ENCODE results near the gene NR6A1. TPM values are rescaled to one million over a fixed set of nuclear protein-coding genes. Genes with fewer than 3 reads are reported as not detected.

NR6A1 gene
- polyA plus RNA-seq, 1 donor from 2014 or later: 4.3 TPM

DNA sequence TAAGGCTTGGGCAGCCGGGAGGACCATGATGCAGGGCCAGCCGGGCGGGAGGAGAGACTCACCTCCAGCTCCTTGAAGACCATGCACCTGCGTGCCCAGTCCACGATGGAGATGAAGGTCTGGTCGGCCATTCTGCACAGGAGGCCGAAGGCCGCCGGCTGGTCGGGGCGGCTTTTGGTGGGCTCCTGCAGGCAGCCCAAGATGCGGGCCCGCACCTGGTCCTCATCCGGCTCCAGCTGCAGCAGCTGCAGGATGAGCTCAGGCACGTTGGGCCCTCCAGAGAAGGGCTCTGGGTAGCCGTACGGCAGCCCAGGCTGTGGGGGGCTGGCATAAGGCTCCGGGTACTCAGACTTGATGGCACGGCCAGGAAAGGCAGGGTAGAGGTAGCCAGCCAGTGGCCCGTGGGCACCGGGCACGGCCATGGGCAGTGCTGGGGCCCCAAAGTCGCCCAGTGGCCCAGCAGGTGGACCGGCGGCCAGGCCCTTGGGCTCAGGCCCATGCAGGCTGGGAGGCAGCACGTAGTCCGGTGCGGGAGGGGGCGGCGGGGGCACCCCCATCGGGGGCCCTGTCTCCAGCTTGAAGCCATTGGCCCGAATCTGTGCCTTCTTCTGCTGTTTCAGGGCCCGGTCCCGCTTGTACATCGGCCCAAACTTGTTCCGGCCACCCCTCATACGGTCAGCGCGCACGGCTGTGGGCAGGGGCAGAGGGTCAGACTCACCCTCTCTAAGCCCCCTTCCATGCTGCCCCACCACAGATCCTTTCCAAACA is 270.9 kb downstream of the NR6A1 start:
- no peaks in the 10 kb centered on the region for H4K20me1 ChIP-seq (ENCODE audit: insufficient read depth)
- no peak overlapping the region for H2AFZ ChIP-seq (ENCODE audit: low read depth, low read length)
- TF ChIP-seq EZH2 (IDR thresholded peaks at IDR 0.05; ENCODE audit: borderline replicate concordance, insufficient read depth, low read length, poor library complexity, severe bottlenecking) (no peak), EP300 (conservative IDR thresholded peaks at IDR 0.05; ENCODE audit: poor library complexity, severe bottlenecking) (no peak), RAD21 (conservative IDR thresholded peaks at IDR 0.05) (no peak), MXI1 (conservative IDR thresholded peaks at IDR 0.05; ENCODE audit: poor library complexity, severe bottlenecking) (no peak), POLR2AphosphoS5 (IDR thresholded peaks at IDR 0.05) (no peak), TAF1 (IDR thresholded peaks at IDR 0.05; ENCODE audit: low read depth) (no peak), SMC3 (conservative IDR thresholded peaks at IDR 0.05; ENCODE audit: poor library complexity) (no peak)
- TF ChIP-seq, protein P1, sequence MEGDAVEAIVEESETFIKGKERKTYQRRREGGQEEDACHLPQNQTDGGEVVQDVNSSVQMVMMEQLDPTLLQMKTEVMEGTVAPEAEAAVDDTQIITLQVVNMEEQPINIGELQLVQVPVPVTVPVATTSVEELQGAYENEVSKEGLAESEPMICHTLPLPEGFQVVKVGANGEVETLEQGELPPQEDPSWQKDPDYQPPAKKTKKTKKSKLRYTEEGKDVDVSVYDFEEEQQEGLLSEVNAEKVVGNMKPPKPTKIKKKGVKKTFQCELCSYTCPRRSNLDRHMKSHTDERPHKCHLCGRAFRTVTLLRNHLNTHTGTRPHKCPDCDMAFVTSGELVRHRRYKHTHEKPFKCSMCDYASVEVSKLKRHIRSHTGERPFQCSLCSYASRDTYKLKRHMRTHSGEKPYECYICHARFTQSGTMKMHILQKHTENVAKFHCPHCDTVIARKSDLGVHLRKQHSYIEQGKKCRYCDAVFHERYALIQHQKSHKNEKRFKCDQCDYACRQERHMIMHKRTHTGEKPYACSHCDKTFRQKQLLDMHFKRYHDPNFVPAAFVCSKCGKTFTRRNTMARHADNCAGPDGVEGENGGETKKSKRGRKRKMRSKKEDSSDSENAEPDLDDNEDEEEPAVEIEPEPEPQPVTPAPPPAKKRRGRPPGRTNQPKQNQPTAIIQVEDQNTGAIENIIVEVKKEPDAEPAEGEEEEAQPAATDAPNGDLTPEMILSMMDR (IDR thresholded peaks at IDR 0.05; ENCODE audit: poor library complexity, severe bottlenecking): no peak
- TF ChIP-seq, protein P2, sequence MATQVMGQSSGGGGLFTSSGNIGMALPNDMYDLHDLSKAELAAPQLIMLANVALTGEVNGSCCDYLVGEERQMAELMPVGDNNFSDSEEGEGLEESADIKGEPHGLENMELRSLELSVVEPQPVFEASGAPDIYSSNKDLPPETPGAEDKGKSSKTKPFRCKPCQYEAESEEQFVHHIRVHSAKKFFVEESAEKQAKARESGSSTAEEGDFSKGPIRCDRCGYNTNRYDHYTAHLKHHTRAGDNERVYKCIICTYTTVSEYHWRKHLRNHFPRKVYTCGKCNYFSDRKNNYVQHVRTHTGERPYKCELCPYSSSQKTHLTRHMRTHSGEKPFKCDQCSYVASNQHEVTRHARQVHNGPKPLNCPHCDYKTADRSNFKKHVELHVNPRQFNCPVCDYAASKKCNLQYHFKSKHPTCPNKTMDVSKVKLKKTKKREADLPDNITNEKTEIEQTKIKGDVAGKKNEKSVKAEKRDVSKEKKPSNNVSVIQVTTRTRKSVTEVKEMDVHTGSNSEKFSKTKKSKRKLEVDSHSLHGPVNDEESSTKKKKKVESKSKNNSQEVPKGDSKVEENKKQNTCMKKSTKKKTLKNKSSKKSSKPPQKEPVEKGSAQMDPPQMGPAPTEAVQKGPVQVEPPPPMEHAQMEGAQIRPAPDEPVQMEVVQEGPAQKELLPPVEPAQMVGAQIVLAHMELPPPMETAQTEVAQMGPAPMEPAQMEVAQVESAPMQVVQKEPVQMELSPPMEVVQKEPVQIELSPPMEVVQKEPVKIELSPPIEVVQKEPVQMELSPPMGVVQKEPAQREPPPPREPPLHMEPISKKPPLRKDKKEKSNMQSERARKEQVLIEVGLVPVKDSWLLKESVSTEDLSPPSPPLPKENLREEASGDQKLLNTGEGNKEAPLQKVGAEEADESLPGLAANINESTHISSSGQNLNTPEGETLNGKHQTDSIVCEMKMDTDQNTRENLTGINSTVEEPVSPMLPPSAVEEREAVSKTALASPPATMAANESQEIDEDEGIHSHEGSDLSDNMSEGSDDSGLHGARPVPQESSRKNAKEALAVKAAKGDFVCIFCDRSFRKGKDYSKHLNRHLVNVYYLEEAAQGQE (IDR thresholded peaks at IDR 0.05; ENCODE audit: borderline replicate concordance): no peak
- no peak overlapping the region for H3K9ac ChIP-seq (ENCODE audit: low read length)
- no peaks in the 10 kb centered on the region for H3K36me3 ChIP-seq (ENCODE audit: insufficient read depth, low read length)
- H3K27ac ChIP-seq (ENCODE audit: low read length): no peak overlapping the region
- H3K4me3 ChIP-seq (ENCODE audit: low read length): no peak overlapping the region
- H3K4me2 ChIP-seq (ENCODE audit: low read length): no peak overlapping the region
- H3K9me3 ChIP-seq (ENCODE audit: low read length): no peaks in the 10 kb centered on the region
- H3F3A ChIP-seq (ENCODE audit: insufficient read depth, low read length, poor library complexity, severe bottlenecking): no peaks in the 10 kb centered on the region
- H3K79me2 ChIP-seq (replicated peaks; ENCODE audit: insufficient read depth, low read length): no peaks in the 10 kb centered on the region
- H3K27me3 ChIP-seq (ENCODE audit: insufficient read depth, low read depth, low read length): peaks cover 43% of the 10 kb centered on the region
- no peaks in the 10 kb centered on the region for H3K9me2 ChIP-seq (ENCODE audit: insufficient read depth, low read length)

DNA sequence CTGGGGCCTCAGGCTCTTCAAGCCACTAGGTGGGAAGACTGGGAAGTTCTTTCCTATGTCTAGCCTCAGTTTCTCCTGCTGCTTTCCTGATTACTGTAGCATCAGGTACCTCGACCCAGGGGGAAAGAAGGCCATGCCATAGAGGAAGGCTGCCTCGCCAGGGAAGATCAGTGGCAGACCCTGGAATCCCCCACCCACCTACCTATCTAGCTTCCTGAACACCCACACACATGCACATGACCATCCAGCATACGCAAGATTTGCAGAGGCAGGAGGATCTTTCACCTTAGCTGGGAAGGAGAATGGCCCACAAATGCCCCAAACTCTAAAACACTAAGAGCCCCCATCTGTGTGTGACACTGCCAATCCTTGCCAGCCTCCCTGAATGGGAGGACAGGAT is 271.9 kb downstream of the NR6A1 start:
- Histone ChIP-seq H3K36me3 (ENCODE audit: insufficient read depth, low read length) (no peaks in the 10 kb centered on the region), H3K9ac (ENCODE audit: low read length) (no peak overlapping the region), H3K4me3 (ENCODE audit: low read length) (no peak overlapping the region), H3K27me3 (ENCODE audit: insufficient read depth, low read depth, low read length) (peaks cover 36% of the 10 kb centered on the region), H3K27ac (ENCODE audit: low read length) (no peak overlapping the region), H4K20me1 (ENCODE audit: insufficient read depth) (no peaks in the 10 kb centered on the region), H3K79me2 (replicated peaks; ENCODE audit: insufficient read depth, low read length) (no peaks in the 10 kb centered on the region), H3K9me3 (ENCODE audit: low read length) (no peaks in the 10 kb centered on the region), H2AFZ (ENCODE audit: low read depth, low read length) (no peak overlapping the region), H3K4me2 (ENCODE audit: low read length) (no peak overlapping the region), H3K9me2 (ENCODE audit: insufficient read depth, low read length) (no peaks in the 10 kb centered on the region), H3F3A (ENCODE audit: insufficient read depth, low read length, poor library complexity, severe bottlenecking) (no peaks in the 10 kb centered on the region)
- TF ChIP-seq MXI1 (conservative IDR thresholded peaks at IDR 0.05; ENCODE audit: poor library complexity, severe bottlenecking) (no peak), SMC3 (conservative IDR thresholded peaks at IDR 0.05; ENCODE audit: poor library complexity) (no peak), TAF1 (IDR thresholded peaks at IDR 0.05; ENCODE audit: low read depth) (no peak)
